ENCODE data around the gene TTF2. TPM values are rescaled to one million over a fixed set of nuclear protein-coding genes. Genes with fewer than 3 reads are reported as not detected.

The TTF2 gene
- total RNA-seq, 1 donor from 2014 or later, result 19.3 TPM

DNA sequence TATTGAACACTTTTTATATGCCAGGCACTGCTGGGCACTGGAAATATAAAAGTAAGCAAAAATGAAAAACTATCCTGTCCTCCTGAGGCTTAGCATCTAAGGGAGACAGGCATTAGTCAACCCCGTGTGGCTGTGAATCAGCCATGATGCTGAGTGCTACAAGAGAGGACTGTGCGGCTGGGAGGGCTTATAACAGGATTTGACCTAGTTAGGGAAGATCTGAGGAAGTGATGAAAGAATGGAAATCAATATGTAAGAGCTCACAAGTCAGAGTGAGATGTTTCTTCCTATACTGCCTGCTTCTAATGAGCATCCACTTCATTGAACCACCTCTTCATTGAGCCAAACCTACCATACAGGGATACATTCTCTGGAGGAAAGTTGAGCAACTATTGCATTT, 46.4 kb downstream of the TTF2 start:
- peaks cover 7% of the 10 kb centered on the region for H3K36me3 Mint-ChIP-seq (ENCODE audit: unreplicated experiment)
- peaks cover 9% of the 10 kb centered on the region for H3K27me3 Mint-ChIP-seq (ENCODE audit: unreplicated experiment)
- TF ChIP-seq, protein P1, sequence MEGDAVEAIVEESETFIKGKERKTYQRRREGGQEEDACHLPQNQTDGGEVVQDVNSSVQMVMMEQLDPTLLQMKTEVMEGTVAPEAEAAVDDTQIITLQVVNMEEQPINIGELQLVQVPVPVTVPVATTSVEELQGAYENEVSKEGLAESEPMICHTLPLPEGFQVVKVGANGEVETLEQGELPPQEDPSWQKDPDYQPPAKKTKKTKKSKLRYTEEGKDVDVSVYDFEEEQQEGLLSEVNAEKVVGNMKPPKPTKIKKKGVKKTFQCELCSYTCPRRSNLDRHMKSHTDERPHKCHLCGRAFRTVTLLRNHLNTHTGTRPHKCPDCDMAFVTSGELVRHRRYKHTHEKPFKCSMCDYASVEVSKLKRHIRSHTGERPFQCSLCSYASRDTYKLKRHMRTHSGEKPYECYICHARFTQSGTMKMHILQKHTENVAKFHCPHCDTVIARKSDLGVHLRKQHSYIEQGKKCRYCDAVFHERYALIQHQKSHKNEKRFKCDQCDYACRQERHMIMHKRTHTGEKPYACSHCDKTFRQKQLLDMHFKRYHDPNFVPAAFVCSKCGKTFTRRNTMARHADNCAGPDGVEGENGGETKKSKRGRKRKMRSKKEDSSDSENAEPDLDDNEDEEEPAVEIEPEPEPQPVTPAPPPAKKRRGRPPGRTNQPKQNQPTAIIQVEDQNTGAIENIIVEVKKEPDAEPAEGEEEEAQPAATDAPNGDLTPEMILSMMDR (IDR thresholded peaks at IDR 0.05; ENCODE audit: partially characterized antibody, unreplicated experiment), result no peak
- DNase-seq, result no peak
- no peak overlapping the region for H3K27ac Mint-ChIP-seq (ENCODE audit: unreplicated experiment)
- H3K4me1 Mint-ChIP-seq (ENCODE audit: low read depth, unreplicated experiment), result peaks cover 5% of the 10 kb centered on the region
- no peak overlapping the region for H3K4me3 Mint-ChIP-seq (ENCODE audit: unreplicated experiment)
- H3K9me3 Mint-ChIP-seq (ENCODE audit: unreplicated experiment), result peaks cover 3% of the 10 kb centered on the region

DNA sequence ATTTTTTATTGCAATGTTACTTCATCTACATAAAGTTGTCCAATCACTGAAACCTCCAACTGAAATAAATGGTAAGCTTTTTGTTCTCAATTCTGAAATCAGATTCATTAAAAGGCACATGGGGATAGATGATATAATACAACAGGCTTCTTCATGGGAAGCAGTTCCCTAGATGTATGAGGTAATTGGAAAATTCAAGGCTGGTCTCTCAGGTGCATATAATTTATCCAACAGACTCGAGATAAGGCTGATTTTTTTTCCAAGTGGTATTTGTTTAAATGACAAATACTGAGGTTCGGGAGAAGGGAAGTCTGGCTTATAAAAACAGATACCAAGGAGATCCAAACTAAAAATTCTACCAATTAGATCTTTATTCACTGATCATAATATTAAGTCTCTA, 47.2 kb downstream of the TTF2 start:
- Mint-ChIP-seq H3K4me1 (ENCODE audit: low read depth, unreplicated experiment) (peaks cover 7% of the 10 kb centered on the region), H3K36me3 (ENCODE audit: unreplicated experiment) (peaks cover 7% of the 10 kb centered on the region), H3K9me3 (ENCODE audit: unreplicated experiment) (peaks cover 3% of the 10 kb centered on the region), H3K27ac (ENCODE audit: unreplicated experiment) (no peak overlapping the region), H3K27me3 (ENCODE audit: unreplicated experiment) (peaks cover 9% of the 10 kb centered on the region), H3K4me3 (ENCODE audit: unreplicated experiment) (no peak overlapping the region)
- no peak for DNase-seq
- TF ChIP-seq, protein P1 (IDR thresholded peaks at IDR 0.05; ENCODE audit: partially characterized antibody, unreplicated experiment), result no peak

DNA sequence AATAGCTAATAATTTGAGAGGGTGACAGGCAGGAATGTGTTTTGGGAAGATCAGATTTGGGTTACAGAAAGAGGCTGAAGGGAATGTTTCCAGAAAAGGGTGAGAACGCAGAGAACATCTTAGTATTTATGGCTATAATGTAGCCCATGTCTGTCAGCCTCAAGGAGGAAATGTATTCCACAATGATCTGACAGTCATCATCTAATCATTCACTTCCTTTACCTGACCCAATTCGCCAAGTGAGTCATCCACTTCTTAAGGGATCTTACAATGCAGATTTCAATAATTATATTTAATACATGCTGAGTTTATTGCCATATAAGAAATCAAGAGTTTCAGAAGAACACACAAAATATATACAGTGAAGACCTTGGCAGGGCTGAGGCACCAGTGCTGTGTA, 50.6 kb downstream of the TTF2 start:
- TF ChIP-seq, protein P1 (IDR thresholded peaks at IDR 0.05; ENCODE audit: partially characterized antibody, unreplicated experiment), result no peak
- H3K4me3 Mint-ChIP-seq (ENCODE audit: unreplicated experiment), result no peak overlapping the region
- peaks cover 9% of the 10 kb centered on the region for H3K27me3 Mint-ChIP-seq (ENCODE audit: unreplicated experiment)
- H3K36me3 Mint-ChIP-seq (ENCODE audit: unreplicated experiment), result peaks cover 7% of the 10 kb centered on the region
- H3K9me3 Mint-ChIP-seq (ENCODE audit: unreplicated experiment), result peaks cover 1% of the 10 kb centered on the region
- no peak overlapping the region for H3K27ac Mint-ChIP-seq (ENCODE audit: unreplicated experiment)
- H3K4me1 Mint-ChIP-seq (ENCODE audit: low read depth, unreplicated experiment), result peaks cover 4% of the 10 kb centered on the region
- DNase-seq, result no peak

DNA sequence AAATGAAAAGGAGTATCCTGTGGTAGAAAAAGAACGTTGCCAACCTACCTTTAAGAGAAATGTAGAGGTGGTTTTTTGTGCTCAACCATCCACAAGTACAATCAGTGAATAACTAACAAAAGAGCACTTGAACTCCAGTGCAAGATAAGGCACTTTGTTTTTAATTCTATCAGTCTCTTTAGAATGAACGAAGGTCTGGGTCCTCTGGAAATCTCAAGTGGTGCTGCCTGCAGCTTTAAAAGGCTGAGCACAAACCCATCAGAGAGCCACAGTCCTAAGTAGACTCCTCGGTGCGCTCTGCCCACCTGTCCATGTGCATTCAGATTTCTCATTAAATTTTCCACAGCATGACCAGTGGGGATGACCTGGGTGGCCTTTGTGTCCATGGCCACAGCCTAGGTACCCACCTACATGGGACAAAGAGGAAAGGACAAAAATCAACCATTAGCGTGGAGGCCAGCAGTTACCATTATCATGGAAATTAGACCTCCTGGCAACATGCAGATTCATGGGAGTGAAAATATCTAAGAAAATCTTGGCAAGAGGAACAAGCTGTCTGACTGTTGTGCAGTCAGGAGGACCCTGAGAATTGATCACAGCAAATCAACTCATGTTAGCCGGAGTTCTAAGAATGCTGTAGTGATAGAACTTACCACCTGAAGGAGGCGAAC, 52.1 kb downstream of the TTF2 start:
- TF ChIP-seq, protein P1 (IDR thresholded peaks at IDR 0.05; ENCODE audit: partially characterized antibody, unreplicated experiment), result no peak
- no peak for DNase-seq
- Mint-ChIP-seq H3K4me1 (ENCODE audit: low read depth, unreplicated experiment) (peaks cover 9% of the 10 kb centered on the region), H3K27me3 (ENCODE audit: unreplicated experiment) (peaks cover 9% of the 10 kb centered on the region), H3K36me3 (ENCODE audit: unreplicated experiment) (peaks cover 7% of the 10 kb centered on the region), H3K27ac (ENCODE audit: unreplicated experiment) (no peak overlapping the region), H3K9me3 (ENCODE audit: unreplicated experiment) (peaks cover 1% of the 10 kb centered on the region), H3K4me3 (ENCODE audit: unreplicated experiment) (no peak overlapping the region)

DNA sequence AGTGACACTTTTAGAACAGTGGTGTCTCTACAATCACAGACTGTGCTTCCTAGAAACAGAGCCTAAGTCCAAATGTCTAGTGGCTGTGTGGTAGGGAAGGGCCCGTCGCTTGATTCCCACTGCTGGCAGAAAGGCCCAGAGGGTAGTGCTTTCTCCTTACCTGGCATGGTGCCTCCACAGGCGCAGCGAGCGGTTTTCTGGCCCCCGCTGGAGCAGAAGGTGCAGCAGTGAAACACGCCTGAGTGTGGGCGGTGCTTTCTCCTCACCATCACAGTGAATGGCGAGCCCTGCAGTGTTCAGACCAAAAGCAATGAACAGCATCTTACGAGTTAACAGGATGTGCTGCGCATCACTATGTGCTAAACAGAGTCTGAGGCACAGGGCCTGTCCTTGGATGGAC, 53.1 kb downstream of the TTF2 start:
- H3K4me3 Mint-ChIP-seq (ENCODE audit: unreplicated experiment), result no peak overlapping the region
- H3K36me3 Mint-ChIP-seq (ENCODE audit: unreplicated experiment), result peaks cover 4% of the 10 kb centered on the region
- H3K9me3 Mint-ChIP-seq (ENCODE audit: unreplicated experiment), result peaks cover 5% of the 10 kb centered on the region
- DNase-seq, result no peak
- TF ChIP-seq, protein P1 (IDR thresholded peaks at IDR 0.05; ENCODE audit: partially characterized antibody, unreplicated experiment), result no peak
- peaks cover 11% of the 10 kb centered on the region for H3K4me1 Mint-ChIP-seq (ENCODE audit: low read depth, unreplicated experiment)
- no peak overlapping the region for H3K27ac Mint-ChIP-seq (ENCODE audit: unreplicated experiment)
- peaks cover 7% of the 10 kb centered on the region for H3K27me3 Mint-ChIP-seq (ENCODE audit: unreplicated experiment)
